Erythroblast (primary cell): Measurements from ENCODE around the gene ZRANB1.

Source experiments
- GATA1 ChIP-seq: IDR thresholded peaks from 2 replicates; pipeline ENCODE4 v1.6.1; 2011; ENCODE audit warnings: low read depth, mild to moderate bottlenecking, control low read depth, low read length, moderate library complexity
- POLR2A ChIP-seq: IDR thresholded peaks from 2 replicates; pipeline ENCODE4 v1.6.1; 2011; ENCODE audit warnings: mild to moderate bottlenecking, low read length

DNA sequence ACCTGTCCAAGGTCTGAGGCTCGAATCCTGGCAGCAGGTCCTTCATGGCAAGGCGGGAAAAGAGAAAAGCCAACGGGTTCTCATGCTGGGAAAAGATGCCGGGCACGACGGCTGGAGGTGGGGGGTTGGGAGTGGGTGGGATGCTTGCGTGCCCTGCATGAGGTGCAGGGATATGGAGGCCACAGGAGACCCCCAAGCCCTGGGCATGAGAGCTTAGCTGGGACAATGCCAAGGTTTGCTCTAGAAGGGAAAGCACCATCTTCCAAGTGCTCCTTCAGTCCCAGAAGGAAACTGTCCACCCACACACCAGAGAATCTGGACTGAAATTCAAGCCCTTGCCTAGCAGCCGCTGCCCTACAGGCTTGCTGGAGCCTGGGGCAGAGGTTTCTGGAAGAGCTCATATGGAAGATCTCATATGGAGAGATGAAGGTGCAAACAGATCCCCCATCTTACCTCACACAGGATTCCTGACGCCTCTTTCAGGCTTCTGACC lies 64.3 kb downstream of the ZRANB1 start:
- TF ChIP-seq POLR2A (no peak), GATA1 (no peak)
